ENCODE results near the gene TYW5.
A peak's percentile ranks its signal among the peaks of the same experiment; 100 is the strongest.

The TYW5 gene

GRCh38 chr2:199955339-199956061 is at the start of gene TYW5, which contains the start of gene MAIP1:
TSS of gene TYW5 (minus strand) at chr2:199955491. CDS start at chr2:199955470, 21 bp downstream.
TSS of gene MAIP1 (plus strand) at chr2:199955582. CDS start at chr2:199955799, 217 bp downstream.
- peak; percentile 97 for DNase-seq

GRCh38 chr2:200003444-200003843 is 48.2 kb upstream of the TYW5 start:
- no peak for DNase-seq

- no peak for DNase-seq
These were observed 45.3 kb upstream of the TYW5 start for GRCh38 chr2:200000444-200001163.

GRCh38 chr2:199999166-199999565 is 43.9 kb upstream of the TYW5 start:
- DNase-seq, result no peak

- no peak for DNase-seq
These were observed 42.0 kb upstream of the TYW5 start for GRCh38 chr2:199997296-199997695.

- DNase-seq, result no peak
These were observed 39.6 kb upstream of the TYW5 start for GRCh38 chr2:199994896-199995295.

GRCh38 chr2:199994371-199994770 is 39.1 kb upstream of the TYW5 start:
- no peak for DNase-seq

- no peak for DNase-seq
These were observed 37.0 kb upstream of the TYW5 start for GRCh38 chr2:199992296-199992695.

- DNase-seq, result no peak
These were observed 36.4 kb upstream of the TYW5 start for GRCh38 chr2:199991691-199992090.

GRCh38 chr2:199989822-199990221 is 34.5 kb upstream of the TYW5 start:
- DNase-seq, result no peak

GRCh38 chr2:199988151-199988550 is 32.9 kb upstream of the TYW5 start:
- no peak for DNase-seq

- no peak for DNase-seq
These were observed 32.3 kb upstream of the TYW5 start for GRCh38 chr2:199987586-199987985.

GRCh38 chr2:199985625-199986207 is 30.4 kb upstream of the TYW5 start:
- DNase-seq, result peak; percentile 54

- DNase-seq, result no peak
These were observed 29.5 kb upstream of the TYW5 start for GRCh38 chr2:199984755-199985154.

- DNase-seq, result no peak
These were observed 28.9 kb upstream of the TYW5 start for GRCh38 chr2:199984159-199984558.

GRCh38 chr2:199983534-199983933 is 28.2 kb upstream of the TYW5 start:
- no peak for DNase-seq

- DNase-seq, result no peak
These were observed 27.0 kb upstream of the TYW5 start for GRCh38 chr2:199982126-199982843.

GRCh38 chr2:199979832-199980628 is 24.7 kb upstream of the TYW5 start:
- DNase-seq, result peak; percentile 90

- DNase-seq, result no peak
These were observed 24.1 kb upstream of the TYW5 start for GRCh38 chr2:199979398-199979797.

GRCh38 chr2:199977984-199978415 is 22.7 kb upstream of the TYW5 start:
- DNase-seq, result no peak

- no peak for DNase-seq
These were observed 20.1 kb upstream of the TYW5 start for GRCh38 chr2:199975273-199975895.

GRCh38 chr2:199973703-199974102 is 18.4 kb upstream of the TYW5 start:
- DNase-seq, result peak; percentile 18

Measured in retina (tissue), 1 donor.